ENCODE results near the gene TMEM50B. TPM values are rescaled to one million over a fixed set of nuclear protein-coding genes. Genes with fewer than 3 reads are reported as not detected.
A peak's percentile ranks its signal among the peaks of the same experiment; 100 is the strongest.
"Not testable (repeated sequence)": the region's sequence is repeated elsewhere in the genome, so short reads cannot be mapped to it uniquely, and the experiment has no call there.

Gene TMEM50B
- total and polyA plus RNA-seq, 8 donors = 20.3 to 97.3 (median 46.8) TPM

DNA sequence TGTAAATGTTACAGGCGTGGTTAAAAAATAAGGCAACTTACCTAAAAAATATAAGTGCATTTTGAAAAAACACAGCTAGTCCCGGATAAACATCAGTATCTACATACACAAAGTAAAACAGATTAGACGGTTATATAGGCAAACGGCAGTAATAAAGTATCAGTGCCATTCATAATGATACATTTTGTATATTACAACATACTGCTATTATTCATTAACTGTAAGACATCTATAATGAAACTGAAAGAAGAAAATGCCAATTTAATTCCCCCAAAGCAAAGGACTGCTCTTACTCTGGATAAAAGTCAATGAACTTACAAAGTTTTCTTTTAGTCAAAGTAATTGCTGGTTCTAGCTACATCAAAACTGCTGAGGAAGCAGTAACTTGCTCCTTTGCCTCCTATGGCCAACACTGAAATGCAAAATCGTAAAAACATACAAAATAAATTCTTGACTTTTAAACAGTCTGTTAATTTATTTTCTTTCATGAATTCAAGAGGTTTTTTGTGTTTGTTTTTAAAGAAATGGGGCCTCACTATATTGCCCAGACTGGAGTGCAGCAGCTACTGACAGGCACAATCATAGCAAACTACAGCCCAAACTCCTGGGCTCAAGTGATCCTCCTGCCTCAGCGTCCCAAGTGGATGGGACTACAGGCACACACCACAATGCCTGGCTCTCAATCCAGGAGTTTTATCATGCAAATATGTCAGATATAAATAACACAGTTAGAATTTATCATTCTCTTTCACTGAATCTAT, 23.9 kb downstream of the TMEM50B start:
- H3K36me3 ChIP-seq = peaks cover 12 to 93% (median 89%) of the 10 kb centered on the region in 4 donors
- no peaks in the 10 kb centered on the region for H3K9me3 ChIP-seq
- H3K27ac ChIP-seq = no peak overlapping the region
- 63 to 81% (median 74%) methylated on average over 6 of the region's 6 CpGs for WGBS, 5 donors
- H3K27me3 ChIP-seq = no peaks in the 10 kb centered on the region
- no peak overlapping the region for H3K4me3 ChIP-seq
- DNase-seq = no peak
- intact Hi-C loops (cut with DNase I; ENCODE audit: low total_unique reads) = no loop called here
- TF ChIP-seq, protein P1, sequence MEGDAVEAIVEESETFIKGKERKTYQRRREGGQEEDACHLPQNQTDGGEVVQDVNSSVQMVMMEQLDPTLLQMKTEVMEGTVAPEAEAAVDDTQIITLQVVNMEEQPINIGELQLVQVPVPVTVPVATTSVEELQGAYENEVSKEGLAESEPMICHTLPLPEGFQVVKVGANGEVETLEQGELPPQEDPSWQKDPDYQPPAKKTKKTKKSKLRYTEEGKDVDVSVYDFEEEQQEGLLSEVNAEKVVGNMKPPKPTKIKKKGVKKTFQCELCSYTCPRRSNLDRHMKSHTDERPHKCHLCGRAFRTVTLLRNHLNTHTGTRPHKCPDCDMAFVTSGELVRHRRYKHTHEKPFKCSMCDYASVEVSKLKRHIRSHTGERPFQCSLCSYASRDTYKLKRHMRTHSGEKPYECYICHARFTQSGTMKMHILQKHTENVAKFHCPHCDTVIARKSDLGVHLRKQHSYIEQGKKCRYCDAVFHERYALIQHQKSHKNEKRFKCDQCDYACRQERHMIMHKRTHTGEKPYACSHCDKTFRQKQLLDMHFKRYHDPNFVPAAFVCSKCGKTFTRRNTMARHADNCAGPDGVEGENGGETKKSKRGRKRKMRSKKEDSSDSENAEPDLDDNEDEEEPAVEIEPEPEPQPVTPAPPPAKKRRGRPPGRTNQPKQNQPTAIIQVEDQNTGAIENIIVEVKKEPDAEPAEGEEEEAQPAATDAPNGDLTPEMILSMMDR (IDR thresholded peaks at IDR 0.05) = no peak
- TF ChIP-seq POLR2AphosphoS5 (IDR thresholded peaks at IDR 0.05) (no peak), EP300 (IDR thresholded peaks at IDR 0.05) (no peak), POLR2A (IDR thresholded peaks at IDR 0.05) (no peak)
- H3K4me1 ChIP-seq = peaks cover 0 to 15% (median 9%) of the 10 kb centered on the region in 4 donors

DNA sequence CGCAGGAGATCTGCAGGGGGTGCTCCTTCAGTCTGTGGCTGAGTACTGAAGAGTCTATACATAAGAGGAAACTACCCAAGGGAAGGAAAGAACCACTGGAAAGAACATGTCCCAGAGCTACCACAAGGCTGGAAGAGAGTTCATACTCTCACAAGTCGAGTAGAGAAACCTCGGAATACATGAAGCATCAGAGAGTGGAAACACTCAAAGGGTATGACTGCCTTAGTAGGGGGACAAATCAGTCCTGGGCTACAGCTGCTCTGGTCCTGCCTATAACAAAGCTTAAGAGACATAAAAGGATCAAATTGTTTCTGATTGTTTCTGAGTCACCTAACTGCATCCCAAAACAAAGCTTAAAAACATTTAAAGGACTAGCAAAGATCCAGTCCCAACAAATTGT, 27.4 kb downstream of the TMEM50B start:
- intact Hi-C loops (cut with DNase I; ENCODE audit: low total_unique reads) = no loop called here
- H3K36me3 ChIP-seq = peaks cover 12 to 91% (median 76%) of the 10 kb centered on the region in 4 donors
- H3K27me3 ChIP-seq = no peaks in the 10 kb centered on the region
- TF ChIP-seq POLR2A (IDR thresholded peaks at IDR 0.05) (no peak), POLR2AphosphoS5 (IDR thresholded peaks at IDR 0.05) (no peak), EP300 (IDR thresholded peaks at IDR 0.05) (no peak)
- TF ChIP-seq, protein P1 (IDR thresholded peaks at IDR 0.05) = no peak
- H3K27ac ChIP-seq = peak overlapping the region in 3 of 5 donors; percentile 7 to 61 (median 17)
- 80 to 89% (median 87%) methylated on average over 3 of the region's 3 CpGs for WGBS, 5 donors
- H3K4me3 ChIP-seq = no peak overlapping the region
- H3K9me3 ChIP-seq = no peaks in the 10 kb centered on the region
- peaks cover 0 to 15% (median 10%) of the 10 kb centered on the region in 4 donors for H3K4me1 ChIP-seq
- no peak for DNase-seq

DNA sequence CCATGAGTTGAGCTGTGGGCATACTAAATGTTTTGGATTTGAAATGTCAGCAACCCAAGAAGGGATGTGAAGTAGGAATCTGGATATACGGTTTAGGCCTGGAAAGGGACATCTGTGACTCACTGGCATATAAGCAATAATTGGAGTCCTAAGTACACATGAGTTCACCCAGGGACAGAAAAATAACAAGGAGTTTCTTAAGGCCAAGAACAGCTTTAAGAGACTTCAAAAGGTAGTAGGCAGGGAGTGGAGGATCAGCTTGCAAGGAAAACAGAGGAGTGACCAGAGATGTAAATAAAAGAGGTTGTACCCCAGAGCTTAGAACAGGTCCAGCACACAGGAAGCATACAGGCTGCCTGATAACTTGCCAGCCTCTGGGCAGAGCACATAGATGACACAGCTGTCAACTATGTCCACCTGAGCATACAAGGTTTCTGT, 28.1 kb downstream of the TMEM50B start:
- TF ChIP-seq EP300 (IDR thresholded peaks at IDR 0.05) (no peak), POLR2AphosphoS5 (IDR thresholded peaks at IDR 0.05) (peak in 1 of 3 donors; percentile 11), POLR2A (IDR thresholded peaks at IDR 0.05) (no peak)
- TF ChIP-seq, protein P1 (IDR thresholded peaks at IDR 0.05) = no peak
- H3K27ac ChIP-seq = peak overlapping the region in 3 of 5 donors; percentile 7 to 61 (median 17)
- WGBS, 5 donors = 17 to 65% (median 43%) methylated on average over 1 of the region's 1 CpG
- no peak overlapping the region for H3K4me3 ChIP-seq
- H3K27me3 ChIP-seq = no peaks in the 10 kb centered on the region
- peak; percentile 13 to 51 for DNase-seq
- intact Hi-C loops (cut with DNase I; ENCODE audit: low total_unique reads) = no loop called here
- no peaks in the 10 kb centered on the region for H3K9me3 ChIP-seq
- H3K36me3 ChIP-seq = peaks cover 7 to 91% (median 75%) of the 10 kb centered on the region in 4 donors
- H3K4me1 ChIP-seq = peaks cover 0 to 15% (median 10%) of the 10 kb centered on the region in 4 donors

DNA sequence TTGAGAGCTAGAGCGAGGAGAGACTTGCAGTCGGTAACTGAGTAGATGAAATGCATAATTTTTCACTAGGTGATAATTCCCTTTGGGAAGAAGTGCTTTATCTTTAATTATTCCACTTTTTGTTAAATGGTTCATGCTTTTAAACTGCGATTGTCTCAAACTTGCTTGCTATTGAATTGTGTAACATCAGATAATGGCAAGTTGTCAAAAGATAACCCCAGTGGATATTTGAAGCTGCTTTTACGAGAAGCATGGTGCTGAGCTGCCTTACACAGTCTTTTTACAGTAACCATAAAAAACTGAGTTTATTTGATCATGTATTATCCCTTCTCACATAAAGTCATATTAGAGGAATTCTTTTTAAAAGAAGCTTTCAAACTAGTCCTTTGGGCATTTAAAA, 30.2 kb downstream of the TMEM50B start:
- intact Hi-C loops (cut with DNase I; ENCODE audit: low total_unique reads) = loop anchor here (10.0 kb wide), 1 partner anchor 85 kb away; no protein-coding TSS in a partner anchor
- no peak overlapping the region for H3K27ac ChIP-seq
- WGBS, 5 donors = 64 to 82% (median 81%) methylated on average over 4 of the region's 4 CpGs
- H3K4me3 ChIP-seq = no peak overlapping the region
- peaks cover 7 to 23% (median 12%) of the 10 kb centered on the region in 4 donors for H3K4me1 ChIP-seq
- peaks cover 0 to 81% (median 58%) of the 10 kb centered on the region in 4 donors for H3K36me3 ChIP-seq
- DNase-seq = no peak
- TF ChIP-seq POLR2AphosphoS5 (IDR thresholded peaks at IDR 0.05) = no peak
- TF ChIP-seq, protein P1 (IDR thresholded peaks at IDR 0.05) = no peak
- no peak for TF ChIP-seq POLR2A (IDR thresholded peaks at IDR 0.05)
- TF ChIP-seq EP300 (IDR thresholded peaks at IDR 0.05) = no peak
- H3K27me3 ChIP-seq = no peaks in the 10 kb centered on the region
- H3K9me3 ChIP-seq = no peaks in the 10 kb centered on the region

DNA sequence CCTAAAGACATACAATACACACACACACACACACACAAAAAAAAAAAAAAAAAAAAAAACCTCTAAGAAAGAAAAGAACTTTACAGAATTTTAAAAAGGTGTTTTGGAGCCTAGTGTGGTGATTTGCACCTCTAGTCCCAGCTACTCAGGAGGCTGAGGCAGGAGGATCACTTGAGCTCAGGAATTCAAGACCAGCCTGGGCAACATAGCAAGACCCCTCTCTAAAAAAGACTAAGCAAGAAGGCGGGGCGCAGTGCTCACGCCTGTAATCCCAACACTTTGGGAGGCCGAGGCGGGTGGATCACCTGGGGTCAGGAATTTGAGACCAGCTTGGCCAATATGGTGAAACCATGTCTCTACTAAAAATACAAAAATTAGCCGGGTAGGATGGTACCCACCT, 33.2 kb downstream of the TMEM50B start:
- not testable (repeated sequence) for H3K9me3 ChIP-seq, H3K27ac ChIP-seq, H3K4me3 ChIP-seq, H3K27me3 ChIP-seq, DNase-seq
- WGBS, 5 donors = 92 to 96% (median 95%) methylated on average over 6 of the region's 6 CpGs
- Histone ChIP-seq H3K36me3 (peaks cover 3 to 59% (median 41%) of the 10 kb centered on the region in 4 donors), H3K4me1 (peaks cover 12 to 23% (median 16%) of the 10 kb centered on the region in 4 donors)
- intact Hi-C loops (cut with DNase I; ENCODE audit: low total_unique reads) = loop anchor here (10.0 kb wide), 1 partner anchor 82 kb away; no protein-coding TSS in a partner anchor

Measured in stomach (tissue), 9 donors.